Fibroblast of the conjunctiva (primary cell): ENCODE measurements around the gene OPN4.

Experiments
- DNase-seq: peaks from one replicate; pipeline ENCODE4 v3.0.0-alpha.2; 2010; ENCODE audit warnings: low read depth

OPN4 gene

DNA sequence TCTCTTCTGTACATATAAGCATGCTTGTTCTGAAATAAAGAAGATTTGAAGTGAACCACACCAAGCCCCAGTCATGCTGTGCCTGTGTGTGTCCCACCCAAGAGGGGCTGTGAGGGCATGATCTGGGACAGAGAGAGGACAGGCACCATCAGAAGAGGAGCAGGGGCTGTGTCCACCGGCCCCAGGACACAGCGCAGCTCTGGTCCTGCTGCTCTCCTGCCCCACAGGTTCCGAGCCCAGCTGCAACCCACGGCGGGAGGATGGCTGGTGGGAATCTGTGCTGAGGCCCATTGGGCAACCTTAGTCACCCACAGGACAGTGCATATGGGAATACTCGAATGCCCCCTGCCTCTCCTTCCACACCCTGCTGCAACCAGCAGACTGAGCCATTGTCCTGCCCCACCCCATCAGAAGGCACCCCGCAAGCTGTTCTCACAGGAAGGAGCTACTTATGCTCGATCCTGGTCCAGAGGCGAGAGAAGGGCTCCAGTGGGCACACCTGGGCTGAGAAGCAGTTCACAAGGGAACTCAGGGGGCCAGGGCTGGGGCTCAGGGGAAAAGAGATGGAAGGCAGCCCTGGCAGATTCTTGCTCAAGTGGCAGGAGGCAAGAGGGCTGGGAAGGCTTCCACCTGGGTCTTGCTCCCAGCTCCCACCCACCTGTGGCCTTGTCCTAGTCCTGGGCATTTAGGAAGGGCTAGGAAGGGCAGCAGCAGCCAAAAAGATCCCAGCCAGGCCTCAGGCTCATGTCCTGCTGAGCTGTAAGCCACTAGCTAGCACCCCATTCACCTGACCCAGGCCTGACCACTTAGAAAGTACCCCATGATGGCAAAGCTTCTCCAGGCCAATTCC lies 45.9 kb downstream of the OPN4 start:
- no peak for DNase-seq

DNA sequence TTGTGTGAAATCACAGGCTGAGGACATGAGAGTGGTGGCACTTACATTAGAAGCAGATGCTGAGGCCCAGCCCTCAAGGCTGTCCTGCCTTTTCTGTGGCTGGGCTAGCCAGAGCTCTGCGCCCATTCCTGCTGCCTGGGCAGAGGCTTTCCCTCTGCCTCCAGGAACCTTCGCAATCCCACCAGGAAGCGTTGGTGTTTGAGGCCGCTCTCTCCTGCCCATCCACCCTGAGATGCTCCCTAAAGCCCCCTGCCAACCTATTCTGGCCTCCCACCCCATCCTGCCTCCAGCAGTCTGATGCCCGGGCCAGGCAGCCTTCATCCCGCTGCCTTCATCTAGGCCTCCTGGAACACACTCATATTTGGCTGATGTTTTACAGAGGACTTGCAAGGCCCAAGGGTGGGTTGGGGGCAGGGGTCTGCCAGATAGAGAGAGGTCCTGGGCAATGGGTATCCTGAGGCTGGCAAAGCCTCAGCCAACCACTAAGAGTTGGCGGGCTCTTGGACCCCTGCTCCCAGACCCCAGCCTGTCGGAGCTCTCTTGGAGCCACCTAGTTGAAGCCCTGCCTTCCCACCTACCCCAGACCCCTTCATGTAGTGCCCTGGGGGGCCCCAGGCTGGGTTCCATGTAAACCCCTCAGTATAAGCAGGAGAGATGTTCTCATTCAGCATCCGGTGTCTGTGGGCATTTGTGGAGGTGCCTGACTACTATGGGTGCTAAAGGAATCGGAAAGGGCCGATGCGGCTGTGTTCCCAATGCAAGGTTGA lies 46.7 kb downstream of the OPN4 start:
- DNase-seq, result no peak

DNA sequence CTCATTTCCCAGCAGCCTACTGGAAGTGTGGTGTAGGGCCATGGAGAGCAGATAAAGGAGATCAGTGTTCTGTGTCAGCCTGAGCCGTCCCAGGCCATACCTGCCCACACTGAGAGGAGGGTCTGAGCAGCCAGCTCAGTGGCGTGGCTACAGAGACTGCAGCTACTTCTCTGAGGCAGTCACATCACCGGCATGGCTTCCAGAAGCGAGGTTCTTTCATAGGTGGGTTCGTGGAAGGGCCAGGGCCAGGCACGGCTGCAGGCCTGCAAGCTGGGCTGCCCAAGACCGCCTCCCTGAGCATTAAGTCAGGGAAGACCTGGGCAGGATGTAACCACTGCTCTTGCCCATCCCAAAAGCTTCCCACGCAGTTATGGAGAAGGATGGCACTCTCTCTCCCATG lies 48.8 kb downstream of the OPN4 start:
- DNase-seq, result no peak

DNA sequence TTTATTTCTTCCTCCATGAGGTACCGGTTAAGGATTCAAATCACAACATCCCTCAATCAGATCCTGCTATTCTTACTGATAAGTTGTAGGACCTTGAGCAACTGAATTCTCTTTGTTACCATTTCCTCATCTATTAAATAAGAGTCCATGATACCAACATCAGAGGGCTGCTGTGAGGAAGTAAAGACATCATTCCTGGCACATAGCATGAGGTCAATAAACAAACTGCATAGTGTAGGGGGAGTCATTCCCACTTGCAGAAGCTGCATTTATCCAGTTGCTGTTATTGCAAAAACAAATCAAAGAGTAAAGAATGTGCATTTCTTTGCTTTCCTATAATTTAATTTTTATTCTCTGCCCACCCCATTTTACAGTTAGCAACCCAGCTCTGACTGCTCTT lies 50.8 kb downstream of the OPN4 start:
- no peak for DNase-seq

DNA sequence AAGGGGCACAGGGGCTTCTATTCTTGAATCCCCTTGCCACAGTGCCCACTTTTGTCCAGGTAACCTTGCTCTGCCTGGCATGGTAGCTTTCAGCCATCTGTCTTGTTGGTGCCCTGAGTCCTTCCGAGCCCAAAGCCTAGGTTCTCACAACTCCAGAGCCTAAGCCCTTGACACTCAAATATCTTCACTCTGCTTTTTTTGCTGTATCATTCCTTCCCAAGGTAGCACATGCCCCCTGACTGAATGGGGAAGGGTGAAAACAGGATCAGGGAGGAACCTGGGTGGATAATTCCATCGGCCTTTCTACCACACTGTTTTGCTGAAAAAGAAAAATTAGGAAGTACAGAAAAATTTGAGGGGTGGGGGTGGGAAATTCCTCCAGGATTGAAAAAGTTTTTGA lies 51.6 kb downstream of the OPN4 start:
- DNase-seq, result no peak

DNA sequence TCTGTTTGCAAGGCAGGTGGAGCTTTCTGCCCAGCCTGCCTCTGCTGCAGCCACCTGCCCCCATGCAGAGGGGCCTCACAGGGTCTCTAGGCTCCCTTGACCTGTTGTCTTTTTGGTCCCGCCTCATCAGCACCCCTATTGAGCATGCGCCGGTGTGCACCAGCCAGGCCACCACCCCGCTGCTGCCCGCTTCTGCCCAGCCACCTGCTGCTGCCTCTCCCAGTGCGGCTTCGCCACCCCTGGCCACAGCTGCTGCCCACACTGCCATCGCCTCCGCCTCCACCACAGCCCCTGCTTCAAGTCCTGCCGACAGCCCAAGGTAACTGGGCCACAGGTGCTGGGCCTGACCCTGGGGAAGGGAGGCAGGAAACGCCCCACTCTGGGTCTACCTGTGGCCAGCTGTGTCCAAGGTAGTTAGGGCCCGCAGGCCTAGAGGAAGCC lies 52.1 kb downstream of the OPN4 start:
- DNase-seq, result no peak

DNA sequence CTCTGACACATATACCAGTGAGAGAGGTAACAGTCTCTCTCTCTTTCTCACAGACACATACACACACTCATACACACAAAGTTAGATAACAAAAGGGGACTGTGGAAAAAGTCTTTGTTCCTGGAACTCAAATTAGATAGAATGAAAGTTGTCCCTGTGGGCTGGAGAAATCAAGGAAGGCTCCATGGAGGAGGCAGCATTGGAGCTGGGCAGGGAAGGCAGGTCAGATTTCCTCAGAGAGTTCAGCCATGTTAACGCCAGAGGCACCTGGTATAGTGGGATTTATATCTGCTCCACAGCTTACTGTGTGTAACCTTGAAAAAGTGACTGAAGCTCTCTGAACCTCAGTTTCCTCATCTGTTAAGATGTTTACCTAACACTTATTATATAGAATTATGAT lies 52.6 kb downstream of the OPN4 start:
- DNase-seq, result no peak

DNA sequence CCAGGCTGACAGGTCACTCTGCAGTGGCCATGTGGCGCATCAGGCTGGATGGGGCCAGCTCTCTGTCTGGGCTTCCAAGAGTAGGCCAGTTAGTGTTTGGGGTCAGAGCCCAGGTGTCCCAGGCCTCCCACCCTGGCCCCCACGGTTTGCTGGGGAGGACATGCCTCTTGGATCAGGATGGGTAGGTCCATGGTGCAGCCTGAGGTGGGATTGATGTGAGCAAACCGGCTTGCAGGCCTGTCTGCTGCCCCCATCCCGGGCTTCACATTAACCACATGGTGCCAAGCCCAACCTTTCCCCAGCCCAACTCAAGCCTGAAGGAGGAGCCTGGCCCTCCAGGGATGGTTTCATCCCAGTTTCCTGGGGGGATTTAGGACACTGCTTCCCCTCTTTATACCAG lies 53.2 kb downstream of the OPN4 start:
- DNase-seq, result no peak

DNA sequence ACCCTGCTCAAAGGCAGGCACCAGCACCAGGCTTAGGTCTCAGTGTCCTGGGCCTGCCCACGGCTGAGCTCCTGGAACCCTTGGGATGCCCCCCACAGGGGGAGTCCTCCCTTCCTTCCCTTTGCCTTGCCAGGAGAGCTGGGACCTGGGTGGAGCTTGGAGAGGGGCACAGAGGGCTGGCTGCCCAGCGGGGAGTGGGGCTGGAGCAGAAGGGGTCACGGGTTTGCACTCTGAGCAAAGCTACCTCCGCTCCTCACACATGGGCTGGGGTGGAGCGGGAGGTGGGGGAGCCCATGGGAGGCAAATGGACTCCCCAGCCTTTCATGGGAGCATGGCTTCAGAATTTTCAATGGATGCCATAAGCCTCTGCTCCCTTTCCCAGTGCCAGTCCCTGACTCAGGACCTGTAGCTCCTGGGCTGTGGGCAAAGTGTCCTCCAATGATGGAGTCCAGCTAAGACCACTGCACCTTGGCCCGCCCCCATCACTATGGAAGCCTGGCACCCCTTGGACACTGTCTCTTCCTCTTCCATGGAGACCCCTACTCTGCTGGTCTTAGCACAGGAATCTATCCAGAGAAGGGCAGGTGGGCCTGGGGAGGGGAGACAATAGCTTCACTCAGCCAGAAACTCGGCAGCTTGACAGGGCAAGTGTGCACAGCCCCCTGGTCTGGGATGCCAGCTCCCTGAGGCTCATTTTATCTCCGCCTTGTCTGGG lies 53.9 kb downstream of the OPN4 start:
- DNase-seq, result no peak

DNA sequence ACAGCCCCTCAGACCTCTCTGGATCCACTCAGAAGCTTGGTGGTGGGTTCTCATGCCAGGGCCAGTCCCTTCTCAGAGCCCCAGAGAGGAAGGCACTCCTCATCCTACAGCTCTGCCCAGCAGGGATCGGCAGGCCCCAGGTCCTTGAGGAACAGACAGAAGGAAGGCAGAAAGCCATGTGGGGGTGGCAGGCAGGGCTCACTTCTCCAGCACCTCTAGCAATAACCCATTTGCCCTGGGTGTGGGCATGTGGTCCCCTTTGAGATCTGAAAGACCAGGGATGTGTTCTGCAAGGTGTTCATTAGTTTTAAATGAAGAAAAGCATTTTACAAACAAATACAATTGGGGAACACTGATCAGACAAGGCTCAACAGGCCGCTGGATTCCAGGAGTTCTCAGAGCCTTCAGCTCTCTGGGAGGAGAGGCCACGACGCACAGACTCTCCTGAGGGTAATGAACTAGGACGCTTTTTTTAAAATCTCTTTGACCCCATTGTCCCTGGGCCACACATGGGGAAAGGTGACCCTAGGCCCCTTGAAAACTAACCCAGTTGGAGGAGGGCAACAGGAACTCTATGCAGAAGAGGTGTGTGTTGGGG lies 54.5 kb downstream of the OPN4 start:
- no peak for DNase-seq

DNA sequence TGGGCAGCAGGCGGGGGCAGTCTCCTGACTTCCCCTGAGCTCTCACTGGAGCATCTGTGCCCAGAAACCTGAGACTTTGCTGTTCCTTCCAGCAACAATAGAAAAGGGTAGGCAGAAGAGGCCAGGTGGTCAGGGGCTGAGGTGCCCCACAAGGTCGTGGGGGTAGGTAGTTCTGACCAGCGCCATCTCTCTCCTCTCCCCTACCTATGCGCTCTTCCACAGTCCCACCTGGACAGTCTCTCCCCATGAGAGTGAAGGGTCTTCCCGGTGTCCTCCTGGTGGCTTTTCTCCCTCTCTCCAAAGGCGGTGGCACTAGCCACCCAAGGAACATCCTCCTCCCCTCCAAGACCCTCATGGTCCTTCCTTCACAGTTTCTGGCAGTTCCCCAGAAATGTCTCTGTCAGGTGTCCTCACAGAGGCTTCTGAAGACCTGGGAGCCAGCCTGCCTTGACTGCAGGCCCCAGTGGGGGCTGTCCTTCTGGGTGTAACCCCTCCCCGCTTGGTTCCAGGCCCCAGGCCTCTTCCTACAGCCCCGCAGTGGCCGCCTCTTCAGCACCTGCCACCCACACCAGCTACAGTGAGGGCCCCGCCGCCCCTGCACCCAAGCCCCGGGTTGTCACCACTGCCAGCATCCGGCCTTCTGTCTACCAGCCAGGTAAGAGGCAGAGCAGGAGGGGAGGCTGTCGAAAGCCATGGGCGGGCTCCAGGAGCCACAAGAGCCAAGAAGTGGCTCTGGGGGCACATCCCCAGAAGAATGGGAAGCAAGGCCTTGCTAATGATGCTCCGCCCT lies 55.2 kb downstream of the OPN4 start:
- no peak for DNase-seq

DNA sequence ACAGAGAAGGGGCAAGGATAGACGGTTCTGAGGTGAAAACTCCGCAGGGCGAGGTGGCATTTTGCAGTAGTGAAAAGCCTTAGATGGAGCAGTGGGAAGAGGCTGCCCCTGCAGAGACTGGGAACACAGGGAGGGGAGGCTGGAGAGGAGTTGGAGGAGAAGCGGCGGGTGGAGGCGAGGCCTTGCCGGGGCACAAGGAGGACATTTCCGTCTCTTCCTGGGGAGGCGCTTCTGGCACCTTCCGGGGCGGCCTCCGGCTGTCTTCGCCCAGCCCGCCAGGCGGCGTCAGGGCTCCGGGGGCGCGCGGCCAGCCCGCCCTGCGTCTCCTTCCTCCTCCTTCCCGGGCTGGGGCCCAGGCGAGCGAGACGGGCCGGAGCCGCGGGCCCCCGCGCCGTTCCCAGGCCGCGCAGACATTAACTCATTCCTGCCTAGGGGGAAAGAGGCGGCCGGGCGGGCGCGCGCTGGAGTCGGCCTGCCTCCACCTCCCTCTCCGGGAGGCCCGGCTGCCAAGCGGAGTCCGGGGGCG lies 56.7 kb downstream of the OPN4 start:
- peak; percentile 78 for DNase-seq

DNA sequence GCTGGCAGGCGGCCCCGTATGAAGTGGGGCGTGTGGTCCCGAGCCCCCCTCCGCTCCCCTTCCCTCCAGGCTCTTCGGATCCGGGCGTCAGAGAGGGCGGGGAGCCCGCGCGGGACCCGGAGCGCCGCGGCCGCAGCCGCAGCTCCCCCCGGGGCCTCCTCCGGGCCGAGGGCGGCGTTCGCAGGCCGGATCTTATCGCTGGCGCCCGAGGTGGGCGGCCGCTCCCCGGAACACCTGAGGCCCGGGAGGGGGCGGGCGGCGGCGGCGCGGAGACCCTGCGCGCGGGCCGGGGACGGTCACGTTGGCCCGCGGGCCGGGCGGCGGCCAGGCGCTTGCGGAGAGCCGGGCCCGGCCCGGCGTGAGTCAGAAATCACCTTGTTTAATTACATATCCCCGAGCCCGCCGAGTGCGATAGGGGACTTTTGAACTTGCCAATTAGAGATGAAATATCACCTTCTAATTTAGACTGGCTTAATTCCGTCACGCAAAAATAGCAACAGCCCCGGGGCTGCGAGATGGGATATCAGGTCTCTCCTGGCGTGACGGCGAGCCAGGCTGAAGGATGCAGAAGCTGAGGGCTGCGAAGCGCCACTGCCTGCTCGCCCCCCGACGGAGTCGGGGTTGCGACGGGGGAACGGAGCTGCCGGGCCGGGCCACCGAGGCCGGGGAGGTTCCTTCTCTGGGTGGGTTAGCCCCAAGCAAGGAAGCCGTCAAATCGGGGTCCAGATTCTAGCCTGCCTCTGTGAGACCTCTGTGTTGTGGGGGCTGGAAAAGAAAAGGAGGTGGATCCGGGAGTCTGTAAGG lies 57.4 kb downstream of the OPN4 start:
- no peak for DNase-seq

DNA sequence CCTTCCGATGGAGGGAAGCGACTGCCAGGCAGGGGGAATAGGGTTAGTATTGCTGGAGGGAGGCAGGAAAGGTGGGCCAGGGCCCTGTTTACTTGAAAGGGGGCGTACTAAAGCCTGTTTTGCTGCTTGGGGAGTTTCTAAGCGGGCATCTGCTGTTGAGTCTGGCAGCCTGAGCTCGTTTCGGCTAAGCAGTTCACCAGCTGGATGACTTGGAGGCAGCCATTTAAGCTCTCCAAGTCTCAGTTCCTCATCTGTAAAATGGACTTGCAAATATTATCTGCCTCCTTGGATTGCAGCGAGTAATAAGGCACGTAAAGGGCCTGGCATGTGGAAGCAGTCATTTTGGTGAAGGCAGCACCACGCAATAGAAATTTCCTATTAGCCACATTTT lies 58.0 kb downstream of the OPN4 start:
- no peak for DNase-seq

DNA sequence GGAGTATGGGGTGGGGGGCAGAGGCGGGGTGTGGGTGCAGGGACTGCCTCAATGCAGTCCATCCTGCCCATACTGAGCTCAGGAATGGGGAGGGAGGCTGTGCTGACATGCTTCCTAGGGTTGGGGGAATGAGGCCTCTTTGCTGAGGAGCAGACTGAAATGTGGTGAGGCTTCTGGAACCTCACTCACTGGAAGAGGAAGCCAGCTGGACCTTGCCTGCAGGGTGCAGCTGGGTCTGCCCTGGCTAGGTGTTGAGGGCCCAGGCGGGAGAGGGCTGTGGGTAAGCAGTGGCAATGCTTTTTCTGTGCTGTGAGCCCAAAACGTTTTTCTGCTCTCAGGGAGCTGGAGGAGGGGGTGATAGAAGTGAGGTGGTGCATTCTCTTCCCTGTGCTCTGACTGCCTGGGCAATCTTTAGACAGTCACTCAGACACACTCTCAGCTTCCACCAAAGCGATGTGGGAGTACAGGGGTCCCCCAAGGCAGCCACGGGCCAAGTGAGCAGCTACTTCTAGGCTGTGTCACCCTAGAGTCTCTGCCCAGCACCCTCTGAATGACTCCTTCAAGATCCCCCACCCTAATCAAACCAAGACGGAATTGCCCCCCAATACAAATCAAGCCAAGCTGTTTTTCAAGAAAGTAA lies 60.9 kb downstream of the OPN4 start:
- no peak for DNase-seq

DNA sequence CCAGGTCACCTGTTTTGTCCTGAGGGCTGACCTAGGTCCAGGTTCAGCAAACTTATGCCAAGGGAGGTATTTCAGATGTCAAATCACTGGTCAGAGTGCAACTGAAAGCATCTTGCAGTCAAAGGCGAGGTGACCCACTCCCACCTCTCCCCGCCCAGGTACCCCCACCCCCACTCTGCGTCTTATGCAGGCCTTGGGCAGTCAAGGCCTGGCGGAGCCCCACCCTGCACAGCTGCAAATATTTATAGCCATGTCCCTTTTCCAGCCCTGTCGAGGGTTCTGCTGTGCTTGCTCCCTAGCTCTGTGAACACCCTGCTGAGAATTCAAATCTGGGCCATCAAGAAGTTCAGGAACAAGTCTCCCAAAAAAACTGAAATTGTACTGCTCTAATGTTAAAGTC lies 61.5 kb downstream of the OPN4 start:
- no peak for DNase-seq
